Skin epidermis (tissue), 12 donors: ENCODE data around the gene ABHD8.

Source experiments
- H3K27ac ChIP-seq, 21 experiments: fragments of 200-600 bp; sonication (generic) in 11 of 21; one replicate each; pipeline ENCODE4 v1.5.0; 2020; ENCODE audit warnings: mild to moderate bottlenecking in 3 of 21, inconsistent platforms in 2 of 21, moderate library complexity in 2 of 21
- H3K4me3 ChIP-seq, 7 experiments: fragments of 200-600 bp; sonication (generic) in 2 of 7; one replicate each; pipeline ENCODE4 v1.5.0; 2020; ENCODE audit warnings: inconsistent platforms in 2 of 7, mild to moderate bottlenecking in 2 of 7, moderate library complexity in 1 of 7

The ABHD8 gene

GRCh38 chr19:17323964-17324332 is 20.7 kb upstream of the ABHD8 start:
- H3K4me3 ChIP-seq = peak overlapping the region in 1 of 7 experiments; percentile 19
- H3K27ac ChIP-seq = peak overlapping the region in 6 of 21 experiments; percentile 12 to 57 (median 52)

DNA sequence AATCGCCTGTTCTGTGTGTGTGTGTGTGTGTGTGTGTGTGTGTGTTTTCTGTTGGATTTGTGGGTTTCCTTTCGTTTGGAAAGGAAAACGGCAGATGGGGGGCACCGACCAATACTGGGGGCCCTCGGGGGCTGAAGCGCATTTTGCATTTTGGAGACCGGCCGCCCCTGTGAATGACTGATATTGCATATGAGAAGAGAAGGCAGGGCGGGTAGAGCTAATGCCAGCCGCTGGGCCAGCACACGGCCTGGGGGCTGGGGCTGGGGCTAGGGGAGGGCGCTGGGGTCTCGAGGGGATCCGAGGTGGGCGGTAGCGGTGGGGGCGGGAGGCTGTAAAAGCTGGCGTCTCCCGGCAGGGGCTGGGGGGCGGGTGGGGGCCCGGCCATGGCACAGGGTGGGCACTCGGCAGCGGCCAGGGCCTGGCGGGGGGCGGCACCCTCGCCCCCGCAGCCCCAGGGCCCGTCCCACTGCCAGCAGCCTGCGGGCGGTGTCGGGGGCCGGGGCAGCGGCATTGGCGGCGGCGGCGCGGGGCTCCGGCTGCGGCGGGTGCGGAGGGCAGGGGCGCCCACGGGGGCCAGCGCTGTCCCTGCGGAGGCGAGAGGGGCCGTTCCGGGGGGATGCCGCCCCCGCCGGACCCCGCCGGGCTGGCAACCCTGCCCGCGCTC is 20.2 kb upstream of the ABHD8 start:
- peak overlapping the region in 1 of 7 experiments; percentile 19 for H3K4me3 ChIP-seq
- H3K27ac ChIP-seq = peak overlapping the region in 5 of 21 experiments; percentile 12 to 56 (median 49)

DNA sequence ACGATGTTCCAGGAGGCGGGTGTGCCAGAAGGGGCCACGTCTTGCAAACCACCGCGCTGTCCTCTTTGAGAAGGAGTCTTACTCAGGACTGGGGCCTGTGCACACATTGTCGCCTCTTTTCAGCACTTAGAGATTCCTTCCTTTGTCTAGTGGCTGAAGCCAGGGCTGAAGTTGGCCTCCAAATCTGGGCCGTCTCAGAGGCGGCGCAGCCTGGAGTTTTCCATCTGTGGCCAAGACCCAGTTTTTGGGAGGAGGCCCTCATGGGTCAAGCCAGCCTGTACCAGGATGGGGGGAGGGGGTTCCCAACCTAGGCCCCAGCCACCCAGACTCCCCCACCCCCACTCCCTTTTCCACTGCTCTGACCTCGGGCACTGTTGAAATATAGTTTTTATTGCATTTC is 19.6 kb upstream of the ABHD8 start:
- no peak overlapping the region for H3K4me3 ChIP-seq
- H3K27ac ChIP-seq = no peak overlapping the region

GRCh38 chr19:17321655-17322489 is 18.6 kb upstream of the ABHD8 start:
- peak overlapping the region in 3 of 21 experiments; percentile 7 to 20 (median 17) for H3K27ac ChIP-seq
- H3K4me3 ChIP-seq = no peak overlapping the region

GRCh38 chr19:17320435-17320834 is 17.2 kb upstream of the ABHD8 start:
- Histone ChIP-seq H3K4me3 (no peak overlapping the region), H3K27ac (no peak overlapping the region)

GRCh38 chr19:17319473-17320238 is 16.4 kb upstream of the ABHD8 start:
- H3K27ac ChIP-seq = no peak overlapping the region
- no peak overlapping the region for H3K4me3 ChIP-seq

- Histone ChIP-seq H3K4me3 (no peak overlapping the region), H3K27ac (no peak overlapping the region)
Measured at GRCh38 chr19:17318966-17319365, 15.7 kb upstream of the ABHD8 start.

- H3K27ac ChIP-seq = no peak overlapping the region
Measured at GRCh38 chr19:17314007-17314593, 10.9 kb upstream of the ABHD8 start.

GRCh38 chr19:17312189-17313113 is 9.2 kb upstream of the ABHD8 start:
- peak overlapping the region in 2 of 21 experiments; percentile 22 to 49 for H3K27ac ChIP-seq
- no peak overlapping the region for H3K4me3 ChIP-seq

More at GRCh38 chr19:17314007-17314593, 10.9 kb upstream of the ABHD8 start:
- no peak overlapping the region for H3K4me3 ChIP-seq

GRCh38 chr19:17311455-17312188 is 8.4 kb upstream of the ABHD8 start:
- H3K27ac ChIP-seq = peak overlapping the region in 2 of 21 experiments; percentile 22 to 49

DNA sequence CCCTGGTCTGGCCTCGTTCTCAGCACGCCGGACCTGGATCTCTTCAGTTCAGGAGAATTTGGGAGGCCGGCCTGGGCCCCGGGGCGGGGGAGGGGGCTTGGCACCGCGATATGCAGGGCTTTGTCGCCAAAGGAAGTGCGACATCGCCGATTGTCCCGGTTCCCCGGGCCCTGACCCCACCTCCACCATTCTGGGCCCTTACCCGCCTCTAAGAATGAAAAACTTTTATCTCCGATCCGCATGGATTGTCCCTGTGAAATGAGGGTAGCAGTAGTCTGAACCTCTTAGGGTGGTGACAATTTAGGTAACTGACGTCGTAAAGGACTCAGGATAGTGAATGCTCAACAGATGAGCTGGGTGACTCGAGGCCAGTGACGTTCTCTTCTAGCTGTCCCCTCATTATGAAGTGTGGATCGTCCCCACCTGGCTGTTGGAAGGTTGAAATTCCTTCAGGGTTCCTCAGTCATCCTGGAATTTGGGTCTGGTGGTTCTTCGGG is 6.8 kb upstream of the ABHD8 start:
- Histone ChIP-seq H3K27ac (peak overlapping the region; percentile 65 to 96 (median 88)), H3K4me3 (peak overlapping the region; percentile 61 to 97 (median 90))

More at GRCh38 chr19:17311455-17312188, 8.4 kb upstream of the ABHD8 start:
- H3K4me3 ChIP-seq = no peak overlapping the region

DNA sequence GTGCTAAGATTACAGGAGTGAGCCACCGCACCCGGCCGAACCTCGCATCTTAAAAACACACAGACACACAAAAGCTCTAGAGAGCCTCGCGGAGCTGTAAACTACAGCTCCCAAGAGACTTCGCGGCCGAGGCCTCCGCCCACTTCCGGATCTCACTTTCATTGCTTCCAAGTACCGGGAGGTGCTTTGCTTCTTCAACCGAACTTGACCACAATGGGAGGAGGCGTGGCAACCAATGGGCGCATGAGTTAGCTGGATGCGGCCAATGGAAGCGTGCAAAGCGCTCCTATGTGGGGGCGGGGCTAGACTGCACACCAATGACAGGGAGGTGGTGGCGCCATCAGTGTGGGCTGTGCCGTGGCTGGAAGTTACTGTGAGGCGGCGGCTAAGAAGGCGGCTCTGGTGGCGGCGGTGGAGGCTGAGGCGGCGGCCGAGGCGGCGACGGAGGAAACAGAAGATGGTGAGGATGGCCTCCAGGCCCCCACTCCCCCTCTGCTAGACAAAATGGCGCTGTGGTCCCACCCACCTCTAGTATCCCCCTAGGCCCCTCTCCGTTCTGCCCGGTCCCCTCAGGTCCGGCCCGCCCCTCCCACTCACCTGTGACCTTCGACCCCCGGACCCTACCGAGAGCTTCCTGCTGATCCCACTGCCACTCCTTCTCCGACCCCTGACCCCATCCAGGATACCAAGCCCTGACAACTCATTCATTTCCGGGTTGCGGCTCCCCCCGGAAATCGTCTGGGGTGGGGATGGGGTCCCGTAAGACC is 6.2 kb upstream of the ABHD8 start, which contains the start of gene DDA1:
Gene DDA1 (plus strand): TSS at position 366 of the 767 bp plus-strand sequence. CDS start 92 bp downstream, at position 458.
- Histone ChIP-seq H3K4me3 (peak within 1 kb of the TSS; percentile 61 to 97 (median 90)), H3K27ac (peak within 1 kb of the TSS; percentile 65 to 96 (median 88))

- Histone ChIP-seq H3K4me3 (no peak overlapping the region), H3K27ac (no peak overlapping the region)
Measured at GRCh38 chr19:17307876-17308377, 4.7 kb upstream of the ABHD8 start.

GRCh38 chr19:17306285-17306714 is 3.1 kb upstream of the ABHD8 start:
- peak overlapping the region in 20 of 21 experiments; percentile 68 to 94 (median 88) for H3K27ac ChIP-seq
- H3K4me3 ChIP-seq = peak overlapping the region; percentile 47 to 72 (median 57)

DNA sequence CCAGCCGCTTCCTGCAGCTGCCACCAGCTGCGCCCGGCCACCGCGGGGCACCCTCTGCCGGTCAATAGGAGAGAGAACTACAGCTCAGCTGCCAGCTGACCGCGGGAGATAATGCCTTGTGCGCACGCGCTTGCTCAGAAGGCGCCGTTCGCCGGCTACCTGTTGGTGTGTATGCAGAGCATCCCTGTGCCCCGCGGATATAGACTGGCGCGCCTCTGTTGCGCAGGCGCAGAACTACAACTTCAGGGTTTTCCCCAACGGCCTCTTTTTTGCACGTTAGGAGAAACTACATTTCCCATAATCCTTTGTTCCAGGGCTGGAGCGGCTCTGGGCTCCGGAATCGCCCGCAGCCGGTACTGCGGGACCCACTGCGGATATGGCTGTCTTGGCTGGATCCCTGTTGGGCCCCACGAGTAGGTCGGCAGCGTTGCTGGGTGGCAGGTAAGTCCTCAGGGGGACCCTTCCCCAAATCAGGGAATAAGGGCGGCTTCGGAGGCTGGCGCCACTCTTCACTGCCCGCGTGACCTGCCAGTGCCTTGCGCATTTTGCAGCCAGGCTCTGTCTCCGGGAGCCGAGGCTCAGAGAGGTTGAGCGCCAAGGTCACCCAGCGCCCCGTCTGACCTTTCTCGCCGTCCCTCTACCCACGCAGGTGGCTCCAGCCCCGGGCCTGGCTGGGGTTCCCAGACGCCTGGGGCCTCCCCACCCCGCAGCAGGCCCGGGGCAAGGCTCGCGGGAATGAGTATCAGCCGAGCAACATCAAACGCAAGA is 2.5 kb upstream of the ABHD8 start, which contains the start of gene MRPL34:
Gene MRPL34 (plus strand): TSS at position 356 of the 768 bp plus-strand sequence. CDS start 21 bp downstream, at position 377.
- peak within 1 kb of the TSS; percentile 20 to 94 (median 88) for H3K27ac ChIP-seq
- peak within 1 kb of the TSS; percentile 47 to 72 (median 57) for H3K4me3 ChIP-seq

DNA sequence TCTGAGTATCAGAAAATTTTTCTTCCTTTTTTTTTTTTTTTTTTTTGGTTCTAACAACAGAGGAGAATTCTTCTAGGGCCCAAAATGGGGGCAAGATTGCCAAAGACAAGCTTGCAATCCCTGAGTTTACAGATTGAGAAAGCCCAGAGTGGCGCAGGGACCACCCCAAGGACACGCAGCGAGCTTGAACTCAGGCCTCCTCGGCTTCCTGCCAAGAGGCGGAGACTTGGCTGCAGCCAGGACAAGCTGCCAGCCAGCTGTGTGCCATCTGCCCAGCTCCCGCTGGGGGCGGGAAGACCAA is 1.9 kb upstream of the ABHD8 start:
- peak overlapping the region; percentile 47 to 72 (median 57) for H3K4me3 ChIP-seq
- H3K27ac ChIP-seq = peak overlapping the region in 16 of 21 experiments; percentile 68 to 94 (median 88)
